Activated naive CD8-positive, alpha-beta T cell treated with anti-CD3 and anti-CD28 coated beads, Interleukin-2, amount 50 U/mL, for 16 hours (primary cell): Measurements from ENCODE around the gene F5.
A peak's percentile ranks its signal among the peaks of the same experiment; 100 is the strongest.

Experiments
- DNase-seq: peaks from one replicate; pipeline ENCODE4 v3.0.0-alpha.2; 2020; ENCODE audit warnings: low read depth, low spot score

The F5 gene

DNA sequence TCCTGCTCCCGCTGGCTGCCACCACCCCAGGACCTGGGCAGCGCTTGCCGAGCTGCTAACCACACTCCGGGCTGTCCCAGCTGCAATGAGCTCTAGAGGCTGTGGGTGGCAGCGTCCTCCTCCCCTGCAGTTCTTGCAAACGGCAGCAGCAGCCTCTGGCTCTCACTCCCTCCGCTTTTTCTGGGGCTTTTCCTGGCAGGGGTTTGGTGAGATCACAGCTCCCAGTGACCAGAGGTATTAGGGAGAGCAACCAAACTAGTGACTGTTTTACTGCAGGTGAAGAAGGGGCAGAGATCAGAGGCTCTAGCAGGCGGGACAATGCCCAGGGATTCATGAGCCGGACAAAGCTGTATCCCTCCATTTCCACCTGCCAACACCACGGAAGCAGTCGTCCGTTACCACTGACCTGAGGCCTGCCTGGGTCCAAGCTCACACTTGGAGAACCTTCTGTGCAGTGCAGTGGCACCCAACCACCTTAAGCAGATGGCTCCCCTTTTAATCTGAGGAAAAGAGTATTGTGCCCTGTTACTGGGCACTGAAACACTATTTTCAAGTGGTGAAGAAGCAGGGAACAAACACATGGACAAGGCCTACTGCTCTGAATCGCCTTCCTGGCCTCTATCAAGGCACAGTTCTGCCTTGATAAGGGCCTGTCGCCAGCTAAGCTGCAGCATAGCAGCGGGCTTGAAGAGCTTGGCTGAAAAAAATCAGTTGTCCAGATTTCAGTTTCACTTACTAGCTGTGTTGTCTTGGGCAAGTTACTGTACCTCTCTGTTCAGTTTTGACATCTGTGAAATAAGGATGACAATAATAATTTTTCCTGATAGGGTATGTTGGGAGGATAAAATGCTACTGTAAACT is at the start of gene F5:
TSS of gene F5 (minus strand) at position 87 of the 861 bp plus-strand sequence. CDS start 95 bp downstream, outside the sequence.
- peak; percentile 39 for DNase-seq

DNA sequence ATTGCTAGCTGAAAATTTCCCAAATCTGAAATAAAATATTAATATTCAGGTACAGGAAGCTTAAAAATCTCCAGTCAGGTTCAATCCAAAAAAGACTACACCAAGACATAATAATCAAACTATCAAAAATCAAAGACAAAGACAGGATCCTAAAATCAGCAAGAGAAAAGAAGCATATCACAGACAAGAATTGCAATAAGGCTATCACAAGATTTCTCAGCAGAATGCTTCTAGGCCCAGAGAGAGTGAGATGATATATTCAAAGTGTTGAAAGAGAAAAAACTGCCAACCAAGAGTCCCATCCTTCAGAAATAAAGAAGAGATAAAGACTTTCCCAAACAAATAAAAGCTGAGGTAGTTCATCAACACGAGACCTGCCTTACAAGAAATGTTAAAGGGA is 48.6 kb upstream of the F5 start:
- DNase-seq: no peak

DNA sequence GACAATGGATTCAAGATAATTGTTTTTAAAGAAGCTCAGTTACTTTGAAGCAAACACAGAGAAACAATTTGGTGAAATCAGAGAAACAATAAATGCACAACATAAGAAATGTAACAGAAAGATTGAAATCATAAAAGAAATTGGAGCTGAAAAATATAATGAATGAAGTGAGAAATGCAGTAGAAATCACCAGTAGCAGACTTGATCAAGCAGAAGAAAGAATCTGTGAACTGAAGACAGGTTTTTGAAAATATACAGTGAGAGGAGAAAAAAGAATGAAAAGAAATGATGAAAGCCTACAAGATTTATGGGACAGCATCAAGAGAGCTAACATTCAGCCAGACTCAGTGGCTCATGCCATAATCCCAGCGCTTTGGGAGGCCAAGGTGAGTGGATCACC is 47.9 kb upstream of the F5 start:
- no peak for DNase-seq

DNA sequence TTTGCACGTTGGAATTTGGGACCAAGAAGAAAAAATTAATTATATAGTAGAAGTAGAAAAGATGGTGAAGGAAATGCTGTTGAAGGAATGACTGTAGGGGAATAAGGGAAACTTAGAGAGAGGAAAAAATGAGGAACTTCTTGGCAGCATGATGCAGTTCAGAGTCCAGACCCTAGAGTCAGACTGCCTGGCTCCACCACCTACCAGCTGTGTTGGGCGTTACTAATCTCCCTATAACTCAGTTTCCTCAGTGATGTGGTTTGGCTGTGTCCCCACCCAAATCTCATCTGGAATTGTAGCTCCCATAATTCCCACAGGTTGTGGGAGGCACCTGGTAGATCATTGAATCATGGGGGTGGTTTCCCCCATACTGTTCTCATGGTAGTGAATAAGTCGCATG is 45.0 kb upstream of the F5 start:
- no peak for DNase-seq

DNA sequence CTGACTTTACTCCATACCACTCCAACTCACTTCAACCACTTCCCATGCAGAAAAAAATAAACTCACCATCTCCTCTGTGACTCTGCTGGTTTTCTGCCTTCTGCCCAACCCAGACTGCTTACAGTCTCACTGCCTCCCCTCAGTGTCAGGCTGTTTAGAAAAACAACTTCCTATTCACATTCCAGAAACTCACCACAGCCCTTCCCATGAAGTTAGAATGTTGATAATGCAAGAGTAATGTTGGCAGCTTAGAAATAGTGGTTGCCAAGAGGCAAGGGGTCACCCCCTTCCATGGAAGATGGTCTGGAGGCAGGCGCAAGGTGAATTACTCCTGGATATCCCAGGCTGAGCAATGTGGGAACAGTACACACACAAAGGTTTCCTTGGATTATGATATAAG is 43.7 kb upstream of the F5 start, which contains the start of gene SELP:
TSS of gene SELP (minus strand) at position 119 of the 400 bp plus-strand sequence. CDS start at position 69, 50 bp downstream.
- no peak for DNase-seq

DNA sequence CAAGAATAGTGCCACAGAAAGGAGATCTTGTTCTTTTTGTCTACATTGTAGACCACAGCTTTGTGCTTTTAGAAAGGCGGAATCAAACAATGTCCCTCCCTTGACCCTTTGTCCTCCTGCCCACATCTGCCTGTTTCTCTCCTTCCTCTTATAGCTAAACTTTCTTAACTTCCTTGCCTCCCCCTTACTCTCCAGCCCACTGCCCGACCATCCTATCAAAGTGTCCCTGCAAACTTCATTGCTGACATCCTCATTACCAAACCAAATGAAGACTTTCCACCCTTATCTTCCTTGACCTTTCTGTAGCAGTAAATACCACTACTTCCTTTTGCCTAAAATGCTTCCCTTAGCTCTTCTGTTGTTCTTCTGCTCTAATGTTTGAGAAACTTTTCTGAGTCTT is 38.6 kb upstream of the F5 start:
- no peak for DNase-seq

DNA sequence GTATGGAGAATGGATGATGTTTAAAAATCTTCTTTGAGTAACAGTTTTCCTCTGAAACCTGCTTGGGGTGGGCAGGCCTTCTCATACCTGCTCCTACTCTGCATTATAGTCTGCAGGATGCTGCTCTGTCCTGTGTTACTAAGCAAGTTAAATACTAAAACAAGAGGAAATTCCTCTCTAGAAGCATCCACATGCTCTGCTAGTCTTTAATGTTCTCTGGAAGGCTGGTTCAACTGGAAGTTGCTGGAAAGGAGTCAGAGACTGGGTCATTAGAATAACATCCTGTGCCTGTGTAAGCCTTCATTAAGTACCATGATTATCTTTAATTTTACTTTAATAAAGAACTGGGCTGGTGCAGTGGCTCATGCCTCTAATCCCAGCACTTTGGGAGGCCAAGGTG is 37.8 kb upstream of the F5 start:
- no peak for DNase-seq

DNA sequence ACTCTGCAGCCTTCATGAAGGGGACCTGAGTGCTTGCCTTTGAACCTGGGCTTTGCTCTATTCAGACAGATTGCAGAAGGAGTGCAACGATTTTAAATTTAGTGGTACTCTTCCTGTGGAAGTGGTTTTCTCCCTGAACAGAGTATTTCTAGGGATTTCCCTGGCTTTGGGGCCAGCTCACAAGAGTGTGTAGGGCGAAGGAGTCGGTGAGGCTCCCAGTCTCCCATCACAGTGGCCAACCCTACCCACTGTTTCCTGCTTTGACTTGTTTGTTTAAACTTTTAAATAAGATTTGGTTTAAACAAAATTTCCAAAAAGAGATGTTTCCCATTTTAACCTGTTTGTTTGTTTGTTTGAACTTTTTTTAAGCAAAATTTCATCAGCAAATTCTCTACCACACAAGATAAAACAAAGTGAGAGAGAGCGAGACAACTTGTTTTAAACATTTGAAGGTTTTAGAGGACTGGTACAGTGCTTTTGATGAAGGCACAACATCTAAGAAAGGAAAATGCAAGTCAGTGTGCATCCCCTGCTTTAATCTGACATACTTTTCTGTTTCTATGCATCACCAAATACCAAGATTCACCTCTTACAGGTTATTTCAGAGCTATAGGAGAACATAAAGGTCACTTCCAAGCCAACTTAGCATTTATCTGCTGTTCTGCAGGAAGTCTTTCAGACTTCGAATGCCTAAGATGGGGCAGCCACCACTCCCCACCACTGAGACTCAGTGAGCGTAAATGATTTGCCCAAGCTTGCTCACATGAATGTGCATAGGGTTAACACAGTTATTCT is 37.0 kb upstream of the F5 start:
- no peak for DNase-seq

DNA sequence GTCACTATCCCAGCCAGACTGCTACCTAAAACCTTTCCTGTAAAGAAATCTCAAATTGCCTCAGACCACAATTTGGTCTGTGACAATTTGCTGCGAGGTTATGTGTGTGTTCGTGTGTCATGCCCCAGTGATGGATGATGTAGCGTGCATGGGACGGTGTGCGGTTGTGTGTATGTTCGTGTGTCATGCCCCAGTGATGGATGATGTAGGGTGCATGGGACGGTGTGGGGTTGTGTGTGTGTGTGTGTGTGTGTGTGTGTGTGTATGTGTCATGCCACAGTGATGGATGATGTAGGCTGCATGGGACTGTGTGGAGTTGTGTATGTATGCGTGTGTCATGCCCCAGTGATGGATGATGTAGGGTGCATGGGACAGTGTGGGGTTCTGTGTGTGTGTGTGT is 34.3 kb upstream of the F5 start:
- DNase-seq: no peak

DNA sequence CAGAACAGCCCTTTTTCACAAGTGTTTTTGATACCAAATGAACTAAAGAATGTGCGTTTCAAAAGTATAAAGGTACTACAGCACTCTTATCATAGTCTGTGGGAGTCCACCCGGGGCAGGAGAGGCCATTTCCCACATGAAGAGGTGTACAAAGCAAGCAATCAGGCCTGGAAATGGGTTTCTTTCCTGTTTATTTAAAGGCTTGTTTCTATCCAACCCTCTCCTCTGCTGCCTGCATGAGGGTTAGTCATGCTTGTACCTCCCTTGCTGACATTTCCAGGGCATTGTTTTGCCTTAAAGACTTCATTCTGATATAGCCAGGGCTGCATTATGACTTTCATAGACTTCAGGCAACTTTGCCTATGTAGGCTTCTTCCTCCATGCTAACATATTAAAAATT is 32.1 kb upstream of the F5 start:
- no peak for DNase-seq

DNA sequence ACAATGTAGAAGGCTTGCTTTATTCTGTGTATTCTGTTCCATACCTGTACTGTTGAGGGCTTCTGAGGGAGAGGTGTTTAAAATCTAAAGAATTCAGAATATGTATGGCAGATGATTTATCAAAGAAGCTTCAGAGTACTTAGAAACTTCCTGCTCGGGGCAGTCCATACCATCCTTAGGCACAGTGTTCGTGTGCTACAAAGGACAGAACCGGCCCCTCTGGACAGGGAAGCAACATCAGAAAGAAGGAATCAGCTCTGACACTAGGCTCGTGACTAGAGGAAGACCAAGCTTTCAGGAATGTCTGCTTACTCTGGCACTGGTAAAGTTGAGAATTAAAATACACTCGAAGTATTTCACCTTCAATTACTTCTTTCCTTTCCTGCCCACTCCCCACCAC is 29.5 kb upstream of the F5 start:
- no peak for DNase-seq

DNA sequence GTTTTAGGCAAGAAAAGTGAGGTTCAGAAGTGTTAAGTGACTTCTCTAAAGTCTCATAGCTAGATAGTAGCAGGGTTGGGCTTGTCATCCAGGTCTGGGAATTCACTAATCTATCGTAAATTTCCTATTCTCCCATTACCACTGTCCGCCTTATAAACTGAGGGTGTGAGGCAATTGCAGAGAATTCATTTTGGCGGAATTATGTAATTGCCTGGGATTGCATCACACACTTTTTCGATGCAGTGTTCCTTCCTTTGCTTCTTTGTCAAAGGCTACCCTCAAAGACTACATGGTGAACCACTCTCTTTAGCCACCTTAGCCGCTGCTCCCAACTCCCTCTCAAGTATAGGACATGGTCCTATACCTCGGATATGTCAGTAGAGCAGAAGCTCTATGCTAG is 24.6 kb upstream of the F5 start:
- DNase-seq: no peak

DNA sequence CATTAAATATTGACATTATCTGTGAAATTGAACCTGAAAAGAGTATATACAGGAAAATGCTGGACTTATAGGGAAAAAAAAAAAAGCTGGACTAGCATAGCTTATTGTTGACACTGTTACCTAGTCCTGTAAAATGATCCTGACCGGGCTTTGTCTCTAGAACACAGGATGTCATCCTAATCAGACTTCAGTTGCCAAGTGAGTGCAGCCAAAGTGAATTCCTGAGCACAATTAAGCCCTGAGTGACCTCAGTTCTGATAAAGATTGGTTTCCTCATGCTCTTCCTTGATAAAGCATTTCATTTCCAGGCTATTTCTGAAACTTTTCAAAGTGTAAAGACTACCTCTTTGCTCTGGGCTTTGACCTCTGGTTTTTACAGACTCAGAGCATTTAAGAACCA is 23.8 kb upstream of the F5 start:
- DNase-seq: no peak

DNA sequence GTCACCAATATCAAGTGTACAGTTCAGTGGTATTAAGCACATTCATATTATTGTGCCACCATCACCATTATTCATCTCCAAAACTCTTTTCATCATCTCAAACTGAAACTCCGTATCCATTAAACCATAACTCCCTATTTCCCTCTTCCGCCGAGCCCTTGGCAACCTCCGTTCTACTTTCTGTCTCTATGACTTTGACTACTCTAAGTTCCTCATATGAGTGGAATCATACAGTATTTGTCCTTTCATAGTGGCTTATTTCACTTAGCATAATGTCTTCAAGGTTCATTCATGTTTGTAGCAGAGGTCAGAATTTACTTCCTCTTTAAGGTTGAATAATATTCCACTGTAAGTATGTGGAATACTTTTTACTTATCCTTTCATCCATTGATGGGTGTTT is 21.9 kb upstream of the F5 start:
- no peak for DNase-seq

DNA sequence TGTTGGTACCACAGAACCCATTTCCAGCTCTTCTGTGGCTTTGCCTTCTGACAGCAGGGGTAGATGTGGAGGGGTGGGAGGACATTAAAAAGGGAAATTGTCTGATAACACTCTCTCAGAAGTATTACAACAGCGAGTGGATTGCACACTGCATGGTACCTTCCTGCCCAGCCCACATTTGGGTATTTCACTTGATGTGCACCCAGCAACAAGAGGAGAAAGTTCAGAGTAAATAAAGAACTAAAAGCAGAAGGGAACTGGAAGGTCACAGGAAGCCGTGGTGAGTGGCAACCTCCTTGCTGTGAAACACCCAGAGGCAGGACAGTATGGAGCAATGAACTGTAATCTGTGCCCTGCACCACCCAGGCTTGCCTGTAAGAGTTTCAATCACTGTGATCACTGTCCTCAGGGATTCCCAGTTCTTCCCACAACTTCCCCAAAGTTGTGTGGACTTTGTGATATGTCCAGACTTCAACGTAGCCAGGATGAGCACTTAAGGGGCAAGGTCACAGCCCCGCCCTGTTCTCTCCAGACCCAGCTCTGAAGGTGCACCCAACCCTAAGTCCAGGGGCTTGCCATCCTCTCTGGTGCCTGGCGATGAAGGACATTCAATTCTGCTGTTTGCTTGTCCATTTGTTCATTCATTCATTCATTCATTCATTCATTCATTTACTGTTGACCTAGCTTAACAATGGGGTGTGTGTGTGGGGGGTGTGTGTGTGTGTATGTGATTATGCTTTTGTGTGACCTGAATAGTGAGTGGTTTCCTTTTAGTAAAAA is 18.7 kb upstream of the F5 start:
- DNase-seq: no peak

DNA sequence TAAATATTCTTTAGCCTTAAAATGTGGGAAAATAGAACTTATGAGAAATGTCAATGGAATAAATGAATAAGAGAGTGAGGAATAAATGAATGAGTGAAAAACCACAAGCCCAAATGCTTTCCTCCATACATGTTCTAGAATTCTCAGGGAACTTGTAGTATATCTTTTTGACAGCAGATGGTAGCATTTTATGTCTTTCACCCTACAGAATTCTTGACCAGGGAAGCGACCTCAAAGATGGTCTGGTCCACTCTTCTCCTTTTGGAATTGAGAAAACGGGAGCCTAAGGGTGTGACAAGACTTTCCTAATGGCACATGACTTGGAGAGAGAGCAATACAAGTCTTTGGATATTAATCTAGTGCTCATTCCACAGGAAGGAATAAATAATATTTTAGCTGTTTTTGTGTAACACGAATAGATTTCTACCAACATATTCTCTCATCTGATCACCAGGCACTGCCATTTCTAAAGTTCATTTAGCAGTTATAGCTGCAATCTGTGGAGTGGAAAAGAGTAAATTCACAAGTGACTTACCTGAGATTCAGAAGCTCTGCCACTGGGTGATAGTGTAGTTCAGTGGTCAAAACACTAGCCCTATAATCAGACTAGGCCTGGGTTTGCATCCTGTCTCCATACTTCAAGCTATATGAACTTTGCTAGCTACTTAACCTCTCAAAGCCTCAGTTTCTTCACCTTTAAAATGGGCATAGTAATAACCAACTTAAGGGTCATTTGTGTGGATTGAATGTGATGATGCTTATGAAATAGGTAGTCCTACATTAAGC is 15.0 kb upstream of the F5 start:
- DNase-seq: no peak

DNA sequence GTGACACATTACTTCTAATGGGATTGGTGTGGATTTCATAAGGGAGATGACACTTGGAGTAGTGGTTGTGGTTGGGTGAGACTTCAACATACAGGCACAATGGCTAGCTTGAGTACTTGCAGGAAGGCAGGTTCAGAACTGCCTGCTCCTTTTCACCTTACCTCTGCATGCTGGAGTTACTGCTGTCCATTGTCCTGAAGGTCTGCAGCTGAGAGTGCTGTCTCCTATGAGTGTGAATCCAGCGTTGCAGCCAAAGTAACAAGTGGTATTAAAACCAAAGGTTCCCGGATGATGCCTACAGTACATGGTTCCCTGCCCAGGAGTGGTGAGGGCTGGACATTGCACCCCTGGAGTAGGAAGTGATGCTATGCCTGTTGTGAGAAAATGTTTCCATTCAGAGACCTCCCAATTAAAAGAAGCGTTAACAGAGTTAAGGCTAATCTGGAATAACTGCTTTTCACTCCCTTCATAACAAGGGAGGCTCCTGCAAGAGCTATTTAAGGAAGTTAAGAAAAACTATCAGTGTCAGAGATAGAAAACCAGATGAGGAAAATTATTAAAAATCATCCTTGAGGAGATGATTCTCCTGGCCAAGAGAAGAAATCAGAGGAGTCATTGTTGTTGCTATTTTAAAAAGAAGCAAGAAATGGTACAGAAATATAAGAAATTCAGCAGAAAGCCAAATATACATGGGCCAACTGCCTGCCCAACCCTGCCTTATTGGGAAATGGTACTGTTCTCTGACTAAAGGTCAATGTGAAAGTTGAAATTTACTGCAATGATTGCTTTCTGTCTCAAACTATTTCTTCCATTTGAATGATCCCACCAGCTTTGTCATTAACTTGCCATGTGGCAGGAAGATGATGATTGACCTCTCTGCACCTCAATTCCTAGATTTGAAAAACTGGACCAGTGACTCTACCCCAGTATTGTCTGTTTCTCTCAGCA is 9.8 kb upstream of the F5 start:
- DNase-seq: no peak

DNA sequence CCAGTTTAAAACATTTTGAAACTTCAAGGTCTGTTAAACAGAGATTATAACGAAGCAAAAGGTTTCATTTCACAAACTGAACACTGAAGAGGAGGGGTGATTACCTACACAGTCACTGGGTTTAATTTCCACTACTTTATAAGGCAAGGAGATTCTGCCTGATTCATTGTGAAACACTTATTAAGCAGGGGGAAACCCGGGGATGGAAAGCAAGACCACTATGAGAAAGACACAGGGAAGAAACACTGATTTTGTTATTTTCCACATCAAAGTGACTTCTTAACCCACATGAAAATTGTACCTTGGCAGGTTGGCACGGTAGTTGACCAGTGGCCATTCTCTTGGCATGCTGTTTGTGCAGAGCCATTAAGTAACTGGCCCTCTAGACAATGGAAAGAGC is 8.1 kb upstream of the F5 start:
- DNase-seq: peak; percentile 23

DNA sequence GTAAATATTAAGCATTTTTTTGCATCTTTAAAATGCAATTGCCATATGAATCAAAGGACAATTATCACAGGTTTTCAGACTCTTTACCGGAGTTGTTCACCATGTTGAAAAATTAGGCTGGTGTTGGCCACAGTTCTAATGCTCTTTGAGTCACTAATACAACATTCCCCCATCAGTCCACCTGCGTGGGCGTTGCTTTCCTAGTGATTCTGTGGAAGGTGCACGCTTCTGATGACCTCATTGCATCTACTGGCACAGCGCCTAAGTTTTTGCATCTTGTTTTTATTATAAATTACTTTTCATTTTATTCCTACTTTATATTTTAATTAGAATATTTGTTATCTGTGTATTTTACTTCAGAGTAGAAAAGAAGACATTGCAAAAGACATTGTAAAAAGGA is 4.7 kb upstream of the F5 start:
- DNase-seq: no peak

DNA sequence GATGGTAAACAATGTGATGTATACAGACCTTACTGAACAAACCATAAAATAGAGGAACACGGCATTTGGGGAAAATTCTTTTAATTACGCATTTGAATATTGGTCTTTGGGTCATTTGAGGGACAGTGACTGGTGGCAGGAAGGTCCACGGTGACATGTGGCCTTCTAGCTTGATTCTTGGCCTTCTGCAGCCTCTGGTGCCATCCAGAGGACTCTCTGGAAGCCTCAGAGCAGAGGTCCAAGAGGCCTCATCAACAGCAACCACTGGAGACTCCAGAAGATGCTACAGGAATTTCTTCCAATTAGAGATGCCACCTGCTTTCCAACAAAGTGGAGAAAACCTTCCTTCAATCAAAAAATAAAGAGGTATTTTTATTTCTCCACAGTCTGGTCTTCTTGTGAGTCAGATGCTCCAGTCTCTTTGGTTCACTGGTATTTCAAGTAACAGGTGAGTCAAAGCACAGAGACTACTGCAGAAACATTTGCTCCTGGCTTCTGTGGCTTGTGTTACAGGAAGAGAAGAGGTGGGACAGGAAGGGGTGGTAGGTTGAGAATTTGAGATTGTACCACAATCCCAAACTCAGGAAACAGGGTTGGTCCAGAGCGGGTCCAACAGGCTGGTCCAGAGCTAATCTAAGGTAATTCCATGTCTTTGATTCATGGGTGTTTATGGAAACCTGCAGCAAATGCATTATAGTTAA is 2.7 kb upstream of the F5 start:
- no peak for DNase-seq
